ENCODE results near the gene SLC25A15.
"Not testable (repeated sequence)": the region's sequence is repeated elsewhere in the genome, so short reads cannot be mapped to it uniquely, and the experiment has no call there.

Gene SLC25A15

GRCh38 chr13:40814803-40815202 lies 25.4 kb downstream of the SLC25A15 start:
- no peak for DNase-seq

GRCh38 chr13:40818926-40819325 lies 29.5 kb downstream of the SLC25A15 start:
- no peak for DNase-seq

GRCh38 chr13:40819797-40820315 lies 30.4 kb downstream of the SLC25A15 start:
- no peak for DNase-seq

GRCh38 chr13:40839725-40840124 lies 50.3 kb downstream of the SLC25A15 start:
- peak in 1 of 2 donors; percentile 7 for DNase-seq

GRCh38 chr13:40840955-40841354 lies 51.5 kb downstream of the SLC25A15 start:
- not testable (repeated sequence) for DNase-seq

Measured in bone marrow (tissue), 2 donors.